HepG2 (cell line): ENCODE measurements around the gene CCDC121. TPM values are rescaled to one million over a fixed set of nuclear protein-coding genes. Genes with fewer than 3 reads are reported as not detected.
A peak's percentile ranks its signal among the peaks of the same experiment; 100 is the strongest.

Source experiments
- CBFB ChIP-seq: sonication (generic); formaldehyde crosslinking; IDR thresholded peaks from 2 replicates; pipeline ENCODE4 v1.4.0; 2020; ENCODE audit warnings: missing genetic modification reagents
- FOXJ3 ChIP-seq: sonication (generic); formaldehyde crosslinking; IDR thresholded peaks from 2 replicates; pipeline ENCODE4 v1.4.0; 2020; ENCODE audit warnings: missing genetic modification reagents, mild to moderate bottlenecking, borderline replicate concordance
- HES4 ChIP-seq: sonication (generic); formaldehyde crosslinking; IDR thresholded peaks from 2 replicates; pipeline ENCODE4 v1.9.0; 2021; ENCODE audit warnings: mild to moderate bottlenecking, missing genetic modification reagents, borderline replicate concordance
- HINFP ChIP-seq: sonication (generic); formaldehyde crosslinking; IDR thresholded peaks from 2 replicates; pipeline ENCODE4 v1.4.0; 2020; ENCODE audit warnings: low read depth, mild to moderate bottlenecking, missing genetic modification reagents
- IKZF1 ChIP-seq: fragments of 450-650 bp; IDR thresholded peaks from 2 replicates; pipeline ENCODE4 v1.7.1; 2016
- KDM3A ChIP-seq: IDR thresholded peaks from 2 replicates; pipeline ENCODE4 v1.6.1; 2018; ENCODE audit warnings: low read depth, missing compliant biosample characterization
- KLF15 ChIP-seq: sonication (generic); formaldehyde crosslinking; IDR thresholded peaks from 2 replicates; pipeline ENCODE4 v1.8.1; 2023; ENCODE audit warnings: borderline replicate concordance, mild to moderate bottlenecking, inconsistent platforms, missing genetic modification reagents, mixed read lengths
- SNRNP70 ChIP-seq: fragments of 200-400 bp; formaldehyde crosslinking; IDR thresholded peaks from 2 replicates; pipeline ENCODE4 v1.6.1; 2017; ENCODE audit warnings: mild to moderate bottlenecking, low read depth, low read length, moderate library complexity
- ZFP36L1 ChIP-seq: sonication (generic); formaldehyde crosslinking; IDR thresholded peaks from 2 replicates; pipeline ENCODE4 v1.8.0; 2022; ENCODE audit warnings: mild to moderate bottlenecking, missing genetic modification reagents, moderate library complexity
- ZNF3 ChIP-seq: IDR thresholded peaks from 2 replicates; pipeline ENCODE4 v1.7.0; 2017; ENCODE audit warnings: inconsistent platforms
- ZNF646 ChIP-seq: sonication (generic); formaldehyde crosslinking; IDR thresholded peaks from 2 replicates; pipeline ENCODE4 v1.9.0; 2021; ENCODE audit warnings: mild to moderate bottlenecking, missing genetic modification reagents
- ZNF724P ChIP-seq: sonication (generic); formaldehyde crosslinking; IDR thresholded peaks from 2 replicates; pipeline ENCODE4 v1.8.0; 2022; ENCODE audit warnings: missing genetic modification reagents, borderline replicate concordance
- ZNF772 ChIP-seq: sonication (generic); formaldehyde crosslinking; IDR thresholded peaks from 2 replicates; pipeline ENCODE4 v1.5.0; 2020; ENCODE audit warnings: mild to moderate bottlenecking, missing genetic modification reagents
- ZNF782 ChIP-seq: sonication (generic); formaldehyde crosslinking; IDR thresholded peaks from 2 replicates; pipeline ENCODE4 v1.4.0; 2020; ENCODE audit warnings: missing genetic modification reagents, mild to moderate bottlenecking, borderline replicate concordance
- polyA plus RNA-seq, 8 experiments: library from polyadenylated mRNA; depleted of rRNA in 3 of 8; stranded (reverse) in 7 of 8; unstranded in 1 of 8; fragments of >200 nt; fragmentation: Illumina TruSeq in 4 of 8; extraction: Trizol in 4 of 8; gene quantifications; 2 replicates each; pipeline versions ENCODE4 v1.2.1 to v1.2.3, GENCODE V29; 2011 to 2016; ENCODE audit warnings: low read depth in 4 of 8, missing spikeins in 1 of 8, mixed read lengths in 1 of 8; ENCODE audit not compliant: insufficient read depth in 1 of 8
- total RNA-seq, 5 experiments: library from RNA; depleted of rRNA; stranded (reverse); fragments of >200 nt; fragmentation: Illumina TruSeq; extraction: Trizol; gene quantifications; 2 replicates each; pipeline ENCODE4 v1.2.3, GENCODE V29; 2016; ENCODE audit warnings: low read depth in 1 of 5
- TF ChIP-seq, protein P1 (sequence below): sonication (generic); formaldehyde crosslinking; IDR thresholded peaks from 2 replicates; pipeline ENCODE4 v1.4.0; 2020; ENCODE audit warnings: missing genetic modification reagents
- TF ChIP-seq, protein P2 (sequence below): sonication (generic); formaldehyde crosslinking; IDR thresholded peaks from 2 replicates; pipeline ENCODE4 v1.4.0; 2020; ENCODE audit warnings: mild to moderate bottlenecking, missing genetic modification reagents

Gene CCDC121
- total and polyA plus RNA-seq, 2 of the 13 experiments (the other 11 are each of a cell fraction or from before 2014, with no cell fraction given): 1.9 to 3.0 TPM

DNA sequence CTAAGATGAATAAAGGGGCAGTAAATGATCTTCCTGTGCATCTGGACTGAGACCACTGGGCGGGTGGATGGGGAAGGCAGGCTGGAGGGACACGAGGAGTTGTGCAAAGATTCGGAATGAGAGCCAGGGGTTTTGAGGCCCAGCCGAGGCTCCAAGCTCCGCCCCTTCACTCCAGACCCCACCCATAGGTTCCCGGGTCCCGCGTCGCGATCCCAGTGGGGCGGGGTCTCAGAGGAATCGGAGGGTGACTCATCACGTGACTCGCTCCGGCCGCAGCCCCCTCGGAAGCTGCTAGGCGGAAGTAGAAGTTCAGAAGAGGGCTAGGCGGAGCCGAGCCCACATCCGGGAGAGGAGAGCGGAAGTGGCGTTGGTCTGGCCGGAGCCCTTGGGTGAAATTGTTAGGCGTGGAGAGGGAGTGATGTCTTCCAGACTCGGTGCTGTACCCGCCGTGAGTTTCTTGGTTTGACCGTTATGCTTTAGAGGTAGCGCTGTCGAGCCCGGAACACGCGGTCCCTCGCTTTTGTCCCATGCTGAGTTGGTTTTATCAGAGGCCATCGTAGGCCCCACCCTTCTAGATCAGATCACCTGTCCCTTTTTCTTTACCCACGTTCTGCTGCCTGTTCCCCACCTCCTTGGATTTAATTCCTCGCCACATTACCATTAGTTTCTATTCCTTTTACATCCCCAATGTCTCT is 46.0 kb downstream of the CCDC121 start, which contains the start of gene ZNF512 (continued):
- TF ChIP-seq ZNF646 (CRISPR knock-in tag): no peak
- peak; percentile 59; the same call in 1 of the 2 replicates for TF ChIP-seq ZNF772 (CRISPR knock-in tag)
- no peak for TF ChIP-seq IKZF1
- TF ChIP-seq FOXJ3 (CRISPR knock-in tag): peak; percentile 62; the same call in 1 of the 2 replicates
- TF ChIP-seq KDM3A (CRISPR knock-in tag): peak; percentile 50; the same call in 1 of the 2 replicates
- TF ChIP-seq ZNF3 (CRISPR knock-in tag): no peak
- TF ChIP-seq, protein P1, sequence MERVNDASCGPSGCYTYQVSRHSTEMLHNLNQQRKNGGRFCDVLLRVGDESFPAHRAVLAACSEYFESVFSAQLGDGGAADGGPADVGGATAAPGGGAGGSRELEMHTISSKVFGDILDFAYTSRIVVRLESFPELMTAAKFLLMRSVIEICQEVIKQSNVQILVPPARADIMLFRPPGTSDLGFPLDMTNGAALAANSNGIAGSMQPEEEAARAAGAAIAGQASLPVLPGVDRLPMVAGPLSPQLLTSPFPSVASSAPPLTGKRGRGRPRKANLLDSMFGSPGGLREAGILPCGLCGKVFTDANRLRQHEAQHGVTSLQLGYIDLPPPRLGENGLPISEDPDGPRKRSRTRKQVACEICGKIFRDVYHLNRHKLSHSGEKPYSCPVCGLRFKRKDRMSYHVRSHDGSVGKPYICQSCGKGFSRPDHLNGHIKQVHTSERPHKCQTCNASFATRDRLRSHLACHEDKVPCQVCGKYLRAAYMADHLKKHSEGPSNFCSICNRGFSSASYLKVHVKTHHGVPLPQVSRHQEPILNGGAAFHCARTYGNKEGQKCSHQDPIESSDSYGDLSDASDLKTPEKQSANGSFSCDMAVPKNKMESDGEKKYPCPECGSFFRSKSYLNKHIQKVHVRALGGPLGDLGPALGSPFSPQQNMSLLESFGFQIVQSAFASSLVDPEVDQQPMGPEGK (CRISPR knock-in tag): peak; percentile 69; the same call in 1 of the 2 replicates
- TF ChIP-seq ZNF724P: peak; percentile 42; the same call in 1 of the 2 replicates
- TF ChIP-seq CBFB: 0 out of 2 replicates have a peak, but pooled peaks have one; percentile 45
- TF ChIP-seq, protein P2, sequence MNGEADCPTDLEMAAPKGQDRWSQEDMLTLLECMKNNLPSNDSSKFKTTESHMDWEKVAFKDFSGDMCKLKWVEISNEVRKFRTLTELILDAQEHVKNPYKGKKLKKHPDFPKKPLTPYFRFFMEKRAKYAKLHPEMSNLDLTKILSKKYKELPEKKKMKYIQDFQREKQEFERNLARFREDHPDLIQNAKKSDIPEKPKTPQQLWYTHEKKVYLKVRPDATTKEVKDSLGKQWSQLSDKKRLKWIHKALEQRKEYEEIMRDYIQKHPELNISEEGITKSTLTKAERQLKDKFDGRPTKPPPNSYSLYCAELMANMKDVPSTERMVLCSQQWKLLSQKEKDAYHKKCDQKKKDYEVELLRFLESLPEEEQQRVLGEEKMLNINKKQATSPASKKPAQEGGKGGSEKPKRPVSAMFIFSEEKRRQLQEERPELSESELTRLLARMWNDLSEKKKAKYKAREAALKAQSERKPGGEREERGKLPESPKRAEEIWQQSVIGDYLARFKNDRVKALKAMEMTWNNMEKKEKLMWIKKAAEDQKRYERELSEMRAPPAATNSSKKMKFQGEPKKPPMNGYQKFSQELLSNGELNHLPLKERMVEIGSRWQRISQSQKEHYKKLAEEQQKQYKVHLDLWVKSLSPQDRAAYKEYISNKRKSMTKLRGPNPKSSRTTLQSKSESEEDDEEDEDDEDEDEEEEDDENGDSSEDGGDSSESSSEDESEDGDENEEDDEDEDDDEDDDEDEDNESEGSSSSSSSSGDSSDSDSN (CRISPR knock-in tag): peak; percentile 52; the same call in 1 of the 2 replicates
- peak; percentile 52; the same call in 1 of the 2 replicates for TF ChIP-seq ZFP36L1 (CRISPR knock-in tag)
- TF ChIP-seq KLF15 (CRISPR knock-in tag): no peak
- TF ChIP-seq HES4 (CRISPR knock-in tag): peak; percentile 17; the same call in 1 of the 2 replicates
- TF ChIP-seq HINFP (CRISPR knock-in tag): peak; percentile 31; the same call in 1 of the 2 replicates
- no peak for TF ChIP-seq SNRNP70
- no peak; the same call in 1 of the 2 replicates for TF ChIP-seq ZNF782 (CRISPR knock-in tag)
